Stimulated activated CD8-positive, alpha-beta memory T cell treated with anti-CD3 and anti-CD28 coated beads, Interleukin-4, amount 100 ng/mL, for 1 hour (primary cell): ENCODE data around the gene CNOT6L.
"Not testable (repeated sequence)": the region's sequence is repeated elsewhere in the genome, so short reads cannot be mapped to it uniquely, and the experiment has no call there.

Source experiments
- DNase-seq, 2 donors: peaks; one replicate each; pipeline ENCODE4 v3.0.0-alpha.2; 2020; ENCODE audit warnings: low read depth in 2 of 2, low spot score in 1 of 2

The CNOT6L gene

DNA sequence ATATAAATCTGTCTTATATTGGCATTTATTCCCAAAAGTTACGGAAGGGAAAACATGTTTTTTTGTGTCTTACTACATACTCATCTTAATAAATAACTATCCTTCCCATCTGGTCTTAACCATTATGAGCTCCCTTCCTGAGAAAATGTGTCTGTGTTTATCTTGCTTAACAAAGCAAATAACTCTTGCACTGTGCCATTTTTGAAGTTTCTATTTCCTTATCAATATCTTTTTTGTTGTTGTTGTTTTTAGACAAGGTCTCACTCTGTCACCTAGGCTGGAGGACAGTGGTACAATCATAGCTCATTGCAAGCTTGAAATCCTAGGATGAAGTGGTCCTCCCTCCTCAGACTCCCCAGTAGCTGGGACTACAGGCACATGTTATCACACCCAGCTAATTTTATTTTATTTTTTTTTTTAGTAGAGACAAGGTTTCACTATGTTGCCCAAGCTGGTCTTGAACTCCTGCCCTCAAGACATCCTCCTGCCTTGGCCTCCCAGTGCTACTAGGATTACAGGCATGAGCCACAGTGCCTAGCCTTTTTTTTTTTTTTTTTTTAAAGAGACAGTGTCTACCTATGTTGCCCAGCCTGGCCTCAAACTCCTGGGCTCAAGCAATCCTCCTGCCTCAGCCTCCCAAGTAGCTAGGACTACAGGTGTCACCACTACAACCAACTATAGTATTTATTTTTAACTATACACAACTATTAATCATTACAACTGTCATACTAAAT lies 36.9 kb downstream of the CNOT6L start:
- DNase-seq: no peak

GRCh38 chr4:77780762-77781161 lies 38.4 kb downstream of the CNOT6L start:
- DNase-seq: not testable (repeated sequence)

- DNase-seq: no peak
These were observed 41.9 kb downstream of the CNOT6L start for GRCh38 chr4:77777135-77777807.

DNA sequence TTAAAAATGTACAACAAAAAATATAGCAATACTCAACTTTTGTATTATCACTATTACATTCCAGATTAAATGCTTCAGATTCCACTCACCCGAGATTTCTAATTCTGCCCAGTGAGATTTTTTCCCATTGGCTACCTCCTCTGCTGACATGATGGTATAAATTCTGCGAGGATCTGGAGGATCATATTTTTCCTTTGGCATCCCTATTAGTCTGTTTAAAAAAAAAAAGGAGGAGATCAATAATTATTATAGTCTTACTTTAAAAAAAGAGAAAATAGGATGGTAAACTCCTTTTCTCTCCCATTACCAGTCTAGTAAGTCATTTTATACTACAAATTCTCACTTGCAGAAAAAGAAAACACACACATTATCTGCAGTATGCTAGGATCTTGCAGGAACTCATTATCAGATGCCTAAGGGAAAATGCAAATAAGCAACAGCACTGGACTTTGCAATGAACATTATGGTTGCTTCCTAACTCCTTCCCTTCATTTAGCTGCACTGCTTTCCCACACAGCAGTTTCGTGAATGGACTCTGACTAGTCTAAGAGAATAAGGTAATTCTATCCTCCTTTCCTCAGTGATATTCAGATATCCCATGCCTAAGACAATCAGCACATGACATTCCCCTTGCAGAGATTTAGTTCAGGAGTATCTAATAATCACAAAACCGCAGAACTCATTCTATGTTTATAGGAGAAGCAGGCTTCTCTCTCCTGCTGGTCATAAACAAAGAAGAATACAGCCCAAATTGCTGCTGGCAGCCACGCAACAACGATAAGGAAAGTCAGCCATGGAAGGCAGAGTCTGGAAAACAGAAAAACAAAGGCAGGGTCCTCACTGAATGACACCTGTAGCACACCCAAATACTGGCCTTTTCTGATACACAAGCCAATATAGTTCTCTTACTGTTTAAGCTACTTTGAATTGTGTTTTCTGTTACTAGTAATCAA lies 42.7 kb downstream of the CNOT6L start:
- no peak for DNase-seq

DNA sequence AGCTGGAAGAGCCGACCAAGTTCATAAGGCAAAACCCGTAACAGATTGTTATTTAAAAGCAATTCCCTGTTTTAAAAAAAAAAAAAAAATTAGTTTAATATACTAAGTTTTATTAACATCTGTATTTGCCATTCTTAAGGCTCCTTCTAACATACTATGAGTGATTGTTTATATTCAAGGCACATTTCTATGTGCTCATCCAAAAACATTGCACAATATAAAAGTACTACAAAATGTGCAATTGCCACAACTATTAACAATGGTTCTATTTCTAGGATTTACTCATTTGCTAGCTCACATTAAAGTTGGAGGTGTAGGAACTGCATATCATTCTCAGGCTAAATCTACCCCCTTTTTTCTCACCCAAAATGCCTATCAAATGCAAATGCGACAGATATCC lies 46.1 kb downstream of the CNOT6L start:
- no peak for DNase-seq

DNA sequence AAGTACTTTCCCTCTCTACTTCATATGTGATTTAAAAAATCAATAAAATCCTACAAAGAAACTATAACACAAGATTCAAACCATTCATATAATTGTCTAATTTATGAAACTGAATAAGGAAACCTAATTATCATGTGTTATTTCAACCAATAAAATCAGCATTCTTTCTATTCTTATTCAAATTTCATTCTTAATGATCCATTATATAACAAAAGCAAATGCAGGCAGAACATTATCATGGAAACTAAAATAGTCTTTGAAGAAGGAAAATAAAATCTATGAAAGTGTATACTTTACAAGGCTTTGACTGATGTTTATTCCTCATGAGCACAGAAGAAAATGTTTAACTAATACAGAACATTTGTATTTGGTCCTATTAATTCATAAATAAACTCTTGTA lies 47.6 kb downstream of the CNOT6L start:
- DNase-seq: no peak

DNA sequence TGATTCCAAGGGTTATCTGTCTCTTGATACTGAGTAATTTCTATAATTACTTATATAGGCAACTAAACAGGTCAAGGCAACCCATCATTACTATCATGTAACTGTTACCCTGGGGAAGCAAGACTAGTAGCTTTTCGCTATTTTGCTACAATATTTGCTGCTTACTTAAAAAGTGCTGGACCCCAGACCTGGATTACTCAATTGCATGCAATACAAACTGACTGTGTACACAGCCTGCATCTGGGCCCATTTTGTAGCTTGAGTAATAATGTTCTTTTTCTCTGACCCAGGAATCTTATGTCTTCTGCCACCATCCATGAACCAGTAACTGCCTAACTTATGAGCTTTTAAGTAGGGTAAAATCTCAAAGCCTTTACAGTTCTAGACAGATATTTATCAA lies 53.4 kb downstream of the CNOT6L start:
- no peak for DNase-seq

GRCh38 chr4:77762531-77762930 lies 56.6 kb downstream of the CNOT6L start:
- DNase-seq: no peak

- no peak for DNase-seq
These were observed 57.6 kb downstream of the CNOT6L start for GRCh38 chr4:77761595-77761994.

- DNase-seq: no peak
These were observed 60.4 kb downstream of the CNOT6L start for GRCh38 chr4:77758804-77759203.

DNA sequence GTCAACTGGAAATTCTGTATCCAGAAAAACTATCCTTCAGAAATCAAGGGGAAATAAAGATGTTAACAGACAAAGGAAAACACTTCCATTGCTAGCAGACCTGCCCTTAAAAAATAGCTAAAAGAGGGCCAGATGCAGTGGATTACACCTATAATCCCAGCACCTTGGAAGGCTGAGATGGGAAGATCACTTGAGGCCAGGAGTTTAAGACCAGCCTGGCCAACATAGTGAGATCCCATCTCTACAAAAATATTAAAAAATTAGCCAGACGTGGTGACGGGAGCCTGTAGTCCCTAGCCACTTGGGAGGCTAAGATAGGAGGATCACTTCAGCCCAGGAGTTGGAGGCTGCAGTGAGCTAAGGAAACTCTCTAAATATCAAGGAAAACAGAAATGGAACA lies 67.4 kb downstream of the CNOT6L start:
- DNase-seq: no peak

- DNase-seq: no peak
These were observed 73.4 kb downstream of the CNOT6L start for GRCh38 chr4:77745792-77746191.

DNA sequence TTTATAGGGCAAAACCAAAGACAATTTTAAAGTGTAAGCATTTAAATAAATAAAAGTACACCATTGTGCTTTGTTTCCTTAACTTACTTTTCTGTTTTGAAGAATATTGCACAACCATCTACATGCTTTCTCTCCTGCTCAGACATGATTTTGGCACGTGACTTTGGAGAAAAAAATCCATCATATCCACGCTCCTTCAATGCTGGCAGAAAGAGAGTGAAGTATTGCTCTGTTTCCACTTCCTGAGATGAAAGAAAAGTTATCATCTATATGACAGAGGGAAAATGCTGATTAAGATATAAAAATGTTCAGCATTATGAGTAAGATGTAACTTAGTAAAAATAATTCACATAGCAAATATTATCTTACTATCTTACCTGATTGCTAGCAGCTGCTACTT lies 77.1 kb downstream of the CNOT6L start:
- DNase-seq: no peak

DNA sequence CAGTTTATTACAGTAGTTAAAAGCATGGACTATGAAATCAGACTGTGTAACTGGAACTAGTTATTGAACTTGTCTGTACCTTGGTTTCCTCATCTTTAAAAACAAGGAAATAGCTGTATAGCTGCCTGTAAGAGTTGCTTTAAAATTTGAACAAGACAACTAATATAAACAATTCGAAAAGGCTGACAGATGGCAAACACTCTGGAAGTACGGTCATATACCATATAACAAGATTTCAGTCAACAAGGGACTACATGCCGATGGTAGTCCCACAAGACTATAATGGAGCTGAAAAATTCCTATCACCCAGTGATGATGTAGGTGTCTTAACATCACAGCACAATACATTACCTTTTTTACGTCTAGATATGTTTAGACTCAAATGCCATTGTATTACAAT lies 78.7 kb downstream of the CNOT6L start:
- no peak for DNase-seq

DNA sequence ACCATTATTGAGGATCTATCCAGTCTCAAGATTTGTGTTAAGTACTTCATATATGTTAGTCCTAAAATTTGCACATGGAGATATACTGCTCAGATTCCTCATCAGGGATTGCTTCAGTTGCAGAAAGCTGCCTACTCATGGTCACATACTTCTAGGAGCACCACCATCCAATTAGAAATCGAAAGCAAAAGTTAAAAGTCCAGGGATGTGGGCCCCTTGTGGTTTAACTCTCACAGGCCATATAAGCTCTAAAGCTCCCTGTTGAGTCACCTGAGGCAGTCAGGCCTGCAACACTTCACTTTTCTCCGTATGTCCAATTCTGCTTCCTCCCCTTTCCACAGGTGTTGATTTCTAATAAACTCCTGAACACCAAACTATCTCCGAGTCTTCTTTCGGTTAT lies 84.2 kb downstream of the CNOT6L start:
- DNase-seq: peak in 1 of 2 donors; percentile 2

GRCh38 chr4:77731656-77732055 lies 87.5 kb downstream of the CNOT6L start:
- DNase-seq: no peak

DNA sequence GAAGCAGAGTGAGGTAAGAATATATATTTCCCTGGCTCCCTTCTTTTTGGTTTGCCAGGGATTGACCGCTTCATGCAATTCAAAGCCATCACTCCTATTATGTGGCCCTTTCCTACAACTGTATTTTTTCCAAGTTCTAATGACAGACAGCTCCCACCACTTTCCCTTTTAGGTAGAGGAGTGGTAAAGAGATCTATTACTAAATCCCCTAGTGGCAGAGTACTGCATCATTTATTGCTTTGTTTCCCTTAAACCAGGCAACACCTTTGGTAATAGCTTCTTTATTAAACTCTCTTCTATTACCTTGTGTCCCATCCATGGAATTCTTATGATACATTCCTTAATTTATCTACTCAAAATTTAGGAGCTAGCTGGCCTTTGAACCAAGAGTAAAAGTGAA lies 90.7 kb downstream of the CNOT6L start:
- no peak for DNase-seq

GRCh38 chr4:77721073-77721472 lies 98.1 kb downstream of the CNOT6L start:
- no peak for DNase-seq

DNA sequence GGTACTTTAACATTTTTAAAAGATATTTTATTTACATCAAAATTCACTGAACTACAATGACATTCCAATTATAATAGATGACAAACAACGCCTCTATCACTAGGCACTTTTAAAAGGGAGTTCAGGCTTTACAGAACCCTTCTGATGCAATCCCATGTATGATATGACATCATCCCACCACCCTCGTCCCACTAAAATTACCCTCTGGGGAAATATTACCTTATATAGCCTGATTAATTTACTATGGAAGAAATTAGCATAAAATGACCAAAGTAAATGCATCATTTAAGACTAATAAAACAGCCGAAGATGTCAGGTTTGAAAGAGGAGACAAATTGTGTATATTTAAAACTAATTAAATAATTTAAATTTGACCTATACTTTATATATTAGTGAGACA lies 100.7 kb downstream of the CNOT6L start:
- not testable (repeated sequence) for DNase-seq

GRCh38 chr4:77715414-77716290 lies 103.5 kb downstream of the CNOT6L start:
- no peak for DNase-seq

DNA sequence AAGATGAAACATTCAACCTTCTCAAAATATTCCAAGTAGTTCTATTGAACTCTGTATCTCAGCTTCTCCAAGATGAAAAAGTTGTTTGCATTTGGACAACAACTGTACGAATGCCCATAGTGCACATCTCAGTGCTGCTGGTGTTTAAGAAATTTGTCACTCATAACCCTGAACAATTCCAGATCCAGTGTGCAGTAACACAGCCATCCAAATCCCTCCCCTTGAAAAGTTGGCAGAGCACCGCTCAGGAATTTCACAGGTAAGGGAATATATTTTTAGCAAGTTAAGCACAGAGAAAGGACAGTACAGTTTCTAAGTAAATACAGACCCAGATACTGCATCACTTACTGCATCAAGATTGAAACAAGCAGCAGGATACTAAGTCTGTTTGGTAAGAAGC lies 104.7 kb downstream of the CNOT6L start:
- DNase-seq: no peak
